Pulmonary artery endothelial cell (primary cell): ENCODE data around the gene ZSWIM5. TPM values are rescaled to one million over a fixed set of nuclear protein-coding genes. Genes with fewer than 3 reads are reported as not detected.
A peak's percentile ranks its signal among the peaks of the same experiment; 100 is the strongest.
"Not testable (repeated sequence)": the region's sequence is repeated elsewhere in the genome, so short reads cannot be mapped to it uniquely, and the experiment has no call there.

Experiments
- DNase-seq: peaks from one replicate; pipeline ENCODE4 v3.0.0-alpha.2; 2011; ENCODE audit warnings: low read depth, low spot score
- total RNA-seq: library from RNA; depleted of rRNA; stranded (reverse); fragments of >200 nt; gene quantifications from 2 replicates; pipeline ENCODE4 v1.2.3, GENCODE V29; 2014

The ZSWIM5 gene
- total RNA-seq, 1 donor from 2014 or later, result 0.46 TPM

DNA sequence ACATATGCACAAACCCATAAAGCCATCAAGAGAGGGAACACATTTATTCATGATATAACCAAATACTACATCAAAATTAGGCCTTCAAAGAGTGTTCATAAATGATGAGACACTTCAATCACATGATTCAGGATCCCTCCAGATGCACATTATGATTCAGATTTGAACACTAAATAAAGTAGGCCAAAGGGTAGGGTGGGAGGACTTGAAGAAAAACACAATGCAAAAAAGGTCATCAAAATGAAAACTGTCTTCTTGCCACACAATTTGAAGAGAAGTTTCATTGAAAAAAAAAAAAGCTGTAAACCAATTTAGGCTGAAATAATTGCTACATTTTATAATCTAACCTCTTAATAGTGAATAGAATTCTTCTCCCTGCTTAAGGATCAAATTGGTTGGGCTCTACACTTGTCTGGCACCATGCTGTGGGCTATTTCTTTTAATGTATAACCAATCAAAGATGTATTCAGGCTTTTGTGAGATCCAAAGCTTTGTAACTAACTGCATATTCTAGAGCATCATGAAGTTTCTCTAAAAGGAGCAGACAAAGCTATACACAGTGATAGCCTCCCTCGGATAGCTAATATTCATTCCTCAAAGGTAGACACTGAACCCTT lies 58.1 kb downstream of the ZSWIM5 start:
- DNase-seq, result no peak

DNA sequence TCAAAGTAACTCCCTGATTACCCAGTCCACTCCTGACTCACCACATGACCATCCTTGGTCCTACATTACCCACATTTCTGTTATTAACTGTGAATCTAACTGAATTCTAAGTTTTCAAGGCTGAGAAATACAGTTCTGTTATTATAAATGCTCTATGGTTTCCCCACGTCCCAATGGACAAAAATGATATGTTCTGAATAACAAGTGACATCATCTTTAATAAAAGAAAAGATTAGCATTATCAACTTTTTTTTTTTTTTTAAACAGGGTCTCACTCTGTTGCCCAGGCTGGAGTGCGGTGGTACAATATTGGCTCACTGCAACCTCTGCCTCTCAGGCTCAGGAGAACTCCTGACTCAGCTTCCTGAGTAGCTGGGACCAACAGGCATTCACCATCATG lies 59.6 kb downstream of the ZSWIM5 start:
- no peak for DNase-seq

DNA sequence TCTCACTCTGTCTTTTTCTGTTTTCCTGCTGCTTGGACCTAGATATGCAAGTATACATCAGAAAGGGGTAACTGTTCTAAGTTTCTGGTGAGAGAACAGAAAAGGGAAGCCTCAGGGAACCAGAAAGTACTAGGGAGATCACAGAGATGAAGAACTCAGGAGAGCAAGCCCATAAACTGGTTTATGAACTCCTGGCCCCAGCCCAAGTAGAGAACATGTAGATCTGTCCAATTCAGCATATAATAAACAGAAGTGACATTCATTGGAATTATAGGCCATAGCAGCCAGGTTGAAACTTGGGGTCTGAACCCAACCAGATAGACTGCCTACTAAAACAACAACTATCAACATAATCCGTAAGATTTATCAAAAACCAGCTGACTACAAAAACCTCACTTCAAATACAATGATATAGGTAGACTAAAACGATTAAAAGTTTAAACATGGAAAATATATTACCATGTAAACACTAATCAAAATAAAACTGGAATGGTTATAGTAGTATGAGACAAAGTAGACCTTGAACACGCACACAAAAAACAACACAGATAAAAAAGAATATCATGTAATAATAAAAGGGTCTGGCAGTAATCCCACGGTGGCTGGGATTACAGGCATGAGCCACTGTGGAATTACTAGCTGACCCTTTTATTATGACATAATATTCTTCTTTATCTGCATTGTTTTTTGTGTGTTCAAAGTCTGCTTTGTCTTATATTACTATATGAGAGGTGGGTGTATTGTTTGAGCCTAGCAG lies 65.0 kb downstream of the ZSWIM5 start:
- DNase-seq, result no peak

DNA sequence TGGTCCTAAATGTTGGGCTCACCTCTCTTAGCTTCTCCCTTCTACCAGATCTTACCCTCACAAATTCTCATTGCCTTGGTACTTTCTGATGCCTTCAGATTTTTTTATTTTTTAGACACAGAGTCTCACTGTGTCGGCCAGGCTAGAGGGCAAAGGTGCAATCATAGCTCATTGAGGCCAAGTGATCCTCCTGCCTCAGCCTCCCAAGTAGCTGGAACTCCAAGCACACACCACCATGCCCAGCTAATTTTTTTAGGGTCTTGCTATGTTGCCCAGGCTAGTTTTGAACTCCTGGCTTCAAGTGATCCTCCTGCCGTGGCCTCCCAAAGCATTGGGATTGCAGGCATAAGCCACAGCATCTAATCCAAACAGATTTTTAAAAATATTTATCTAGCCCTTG lies 69.4 kb downstream of the ZSWIM5 start:
- DNase-seq, result no peak

DNA sequence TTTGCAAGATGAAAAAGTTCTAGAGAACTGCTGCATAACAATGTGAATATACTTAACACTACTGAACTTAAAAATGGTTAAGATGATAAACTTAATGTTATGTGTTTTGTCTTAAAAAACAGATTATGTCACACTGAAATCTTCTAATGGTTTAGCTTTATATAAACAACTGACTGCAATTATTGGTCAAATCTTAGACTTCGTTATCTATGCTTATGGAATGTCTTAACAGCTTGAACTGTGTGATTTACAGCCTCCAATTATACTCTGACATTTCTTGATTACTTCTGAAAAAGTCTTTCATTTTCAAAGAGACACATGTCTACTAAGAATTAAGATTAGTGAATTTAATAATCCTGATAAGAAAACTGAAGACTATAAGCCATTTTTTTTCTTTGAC lies 71.1 kb downstream of the ZSWIM5 start:
- no peak for DNase-seq

DNA sequence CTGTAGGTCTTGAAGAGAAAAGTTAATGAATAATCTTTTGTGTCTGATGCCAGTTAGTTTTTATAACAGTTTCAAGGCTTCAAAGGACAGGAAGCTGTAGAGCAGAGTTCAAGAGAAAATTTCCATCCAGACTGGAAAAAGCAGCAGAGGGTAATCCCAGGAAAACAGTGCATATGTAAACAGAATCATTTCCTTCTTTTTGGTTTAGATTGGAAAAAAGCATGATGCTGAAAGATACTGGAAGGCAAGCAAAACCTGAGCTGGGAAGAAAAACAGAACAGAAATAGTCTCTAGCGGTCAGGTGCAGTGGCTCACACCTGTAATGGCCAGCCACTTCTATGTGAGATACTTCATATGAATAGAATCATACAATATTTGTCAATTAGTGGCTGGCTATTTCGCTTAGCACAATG lies 71.9 kb downstream of the ZSWIM5 start:
- peak; percentile 55 for DNase-seq

DNA sequence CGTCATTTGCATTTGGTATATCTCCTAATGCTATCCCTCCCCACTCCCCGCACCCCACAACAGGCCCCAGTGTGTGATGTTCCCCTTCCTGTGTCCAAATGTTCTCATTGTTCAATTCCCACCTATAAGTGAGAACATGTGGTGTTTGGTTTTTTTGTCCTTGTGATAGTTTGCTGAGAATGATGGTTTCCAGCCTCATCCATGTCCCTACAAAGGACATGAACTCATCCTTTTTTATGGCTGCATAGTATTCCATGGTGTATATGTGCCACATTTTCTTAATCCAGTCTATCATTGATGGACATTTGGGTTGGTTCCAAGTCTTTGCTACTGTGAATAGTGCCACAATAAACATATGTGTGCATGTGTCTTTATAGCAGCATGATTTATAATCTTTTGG lies 73.7 kb downstream of the ZSWIM5 start:
- not testable (repeated sequence) for DNase-seq

DNA sequence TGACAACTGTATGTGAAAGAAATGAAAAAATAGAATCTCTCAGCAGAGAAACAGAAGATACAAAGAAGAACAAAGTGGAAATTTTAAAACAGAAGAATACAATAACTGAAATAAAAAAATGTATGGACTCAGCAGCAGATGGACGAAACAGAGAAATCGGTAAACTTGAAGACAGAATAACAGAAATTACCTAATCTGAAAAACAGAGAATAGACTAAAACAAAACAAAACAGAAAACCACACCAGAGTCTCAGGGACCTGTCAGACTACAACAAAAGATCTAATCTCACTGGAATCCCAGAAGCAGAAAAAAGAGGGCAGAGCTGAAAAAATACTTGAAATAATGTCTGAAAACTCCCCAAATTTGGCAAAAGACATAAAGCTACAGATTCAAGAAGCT lies 83.0 kb downstream of the ZSWIM5 start:
- no peak for DNase-seq

DNA sequence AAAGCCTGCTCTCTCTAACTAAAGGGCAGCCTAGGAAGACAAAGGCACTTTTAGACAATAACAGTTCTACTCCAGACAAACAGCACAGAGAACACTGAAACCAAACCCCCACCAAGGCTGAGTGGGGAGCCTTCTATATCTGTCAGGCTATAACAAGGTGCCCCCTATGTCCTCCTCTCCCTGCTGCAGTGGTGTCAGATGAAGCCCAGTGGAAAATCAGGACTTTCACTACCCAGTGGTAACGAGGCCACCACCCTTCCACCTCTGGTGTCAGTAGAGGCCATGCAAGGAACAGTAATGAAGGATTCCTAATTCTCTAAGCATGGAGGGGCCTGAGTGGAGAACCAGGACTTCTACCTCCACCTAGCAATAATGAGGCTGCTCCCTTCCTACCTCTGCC lies 83.7 kb downstream of the ZSWIM5 start:
- no peak for DNase-seq

DNA sequence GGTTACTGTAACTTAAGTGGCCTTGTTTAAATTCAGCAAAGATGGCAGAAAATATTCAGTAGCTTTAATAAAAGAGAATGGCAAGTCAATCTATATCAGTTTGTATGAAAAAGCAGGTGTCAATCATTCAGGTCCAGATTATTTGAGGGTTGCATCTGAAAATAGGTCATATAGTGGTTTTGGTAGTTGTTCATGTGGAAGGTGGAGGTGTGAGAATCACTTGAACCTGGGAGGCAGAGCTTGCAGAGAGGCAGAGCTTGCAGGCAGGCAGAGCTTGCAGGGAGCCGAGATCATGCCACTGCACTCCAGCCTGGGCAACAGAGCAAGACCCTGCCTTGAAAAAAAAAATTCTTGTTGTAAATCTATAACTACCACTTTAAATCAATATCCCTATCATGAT lies 88.6 kb downstream of the ZSWIM5 start:
- DNase-seq, result no peak

DNA sequence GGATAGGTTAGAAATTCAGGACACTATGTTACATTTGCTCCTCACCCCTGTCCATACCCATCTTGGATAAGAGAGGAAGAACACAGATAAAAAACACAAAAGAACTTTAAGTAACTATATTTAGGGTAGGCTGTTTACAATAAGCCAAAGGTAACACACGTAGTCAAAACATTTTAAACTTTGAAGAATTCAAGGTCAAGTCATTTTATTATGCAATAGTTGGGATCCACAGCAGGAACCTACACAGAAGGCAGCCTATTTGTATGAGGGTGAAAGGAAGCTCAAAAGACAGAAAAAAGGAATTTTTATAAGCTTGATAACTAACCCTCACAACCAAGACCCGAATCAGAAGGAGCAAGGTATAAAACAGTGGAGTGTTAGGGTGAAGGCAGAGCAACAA lies 89.6 kb downstream of the ZSWIM5 start:
- no peak for DNase-seq

DNA sequence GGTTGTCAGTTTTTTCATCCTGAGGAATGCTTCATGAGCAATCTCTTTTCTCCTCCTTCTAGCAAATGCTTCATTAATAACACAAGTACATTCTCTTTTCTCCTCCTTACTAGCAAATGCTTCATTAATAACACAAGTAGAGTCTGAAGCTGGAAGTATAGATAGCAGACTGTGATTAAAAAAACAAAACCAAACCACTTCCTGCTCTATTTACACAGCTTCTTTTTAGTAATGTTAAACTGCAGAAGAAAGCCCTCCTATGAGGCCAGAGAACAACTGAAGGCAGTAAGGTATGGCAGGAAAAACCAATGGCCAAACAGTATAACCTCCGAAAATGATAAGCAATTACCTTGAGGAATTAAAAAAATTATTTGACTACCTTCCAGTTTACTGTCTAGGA lies 90.1 kb downstream of the ZSWIM5 start:
- no peak for DNase-seq

DNA sequence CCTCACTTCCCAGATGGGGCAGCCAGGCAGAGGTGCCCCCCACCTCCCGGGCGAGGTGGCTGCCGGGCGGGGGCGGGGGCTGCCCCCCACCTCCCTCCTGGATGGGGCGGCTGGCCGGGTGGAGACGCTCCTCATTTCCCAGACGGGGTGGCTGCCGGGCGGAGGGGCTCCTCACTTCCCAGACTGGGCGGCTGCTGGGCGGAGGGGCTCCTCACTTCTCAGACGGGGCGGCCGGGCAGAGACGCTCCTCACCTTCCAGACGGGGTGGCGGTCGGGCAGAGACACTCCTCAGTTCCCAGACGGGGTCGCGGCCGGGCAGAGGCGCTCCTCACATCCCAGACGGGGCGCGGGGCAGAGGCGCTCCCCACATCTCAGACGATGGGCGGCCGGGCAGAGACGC lies 91.2 kb downstream of the ZSWIM5 start:
- DNase-seq, result not testable (repeated sequence)

DNA sequence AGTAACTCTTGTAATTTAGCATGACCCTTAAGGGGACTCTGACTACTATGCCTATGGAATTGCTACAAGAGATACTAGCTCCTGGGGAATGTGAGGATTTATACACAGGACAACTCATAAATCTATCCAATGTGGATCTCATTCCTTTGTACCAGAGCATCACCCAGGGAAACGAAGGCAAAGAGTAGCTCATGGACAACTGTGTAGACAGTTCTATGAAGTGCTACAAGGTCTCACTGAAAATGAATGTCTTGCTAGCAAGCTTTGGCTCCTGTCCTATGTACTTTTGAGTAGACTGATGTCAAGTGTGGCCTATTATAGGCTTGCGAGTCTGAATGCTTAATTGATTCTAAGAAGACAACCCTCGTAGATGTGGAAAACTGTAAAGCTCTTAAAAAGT lies 93.7 kb downstream of the ZSWIM5 start:
- DNase-seq, result no peak

DNA sequence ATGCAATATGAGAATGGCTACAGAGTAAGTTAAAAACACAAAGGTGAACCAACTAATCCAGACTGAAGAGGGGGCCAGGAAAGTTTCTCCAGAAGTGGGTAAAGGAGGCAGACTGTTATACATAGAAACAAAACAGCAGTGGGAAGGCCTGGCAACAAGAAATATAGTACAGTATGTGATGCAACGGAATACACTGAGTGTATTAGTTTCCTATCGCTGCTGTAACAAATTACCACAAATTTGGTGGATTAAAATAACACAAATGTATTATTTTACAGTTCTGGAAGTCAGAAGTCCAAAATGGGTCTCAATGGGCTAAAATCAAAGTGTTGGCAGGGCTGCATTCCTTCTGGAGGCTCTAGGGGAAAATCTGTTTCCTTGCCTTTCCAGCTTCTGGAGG lies 95.2 kb downstream of the ZSWIM5 start:
- DNase-seq, result no peak

DNA sequence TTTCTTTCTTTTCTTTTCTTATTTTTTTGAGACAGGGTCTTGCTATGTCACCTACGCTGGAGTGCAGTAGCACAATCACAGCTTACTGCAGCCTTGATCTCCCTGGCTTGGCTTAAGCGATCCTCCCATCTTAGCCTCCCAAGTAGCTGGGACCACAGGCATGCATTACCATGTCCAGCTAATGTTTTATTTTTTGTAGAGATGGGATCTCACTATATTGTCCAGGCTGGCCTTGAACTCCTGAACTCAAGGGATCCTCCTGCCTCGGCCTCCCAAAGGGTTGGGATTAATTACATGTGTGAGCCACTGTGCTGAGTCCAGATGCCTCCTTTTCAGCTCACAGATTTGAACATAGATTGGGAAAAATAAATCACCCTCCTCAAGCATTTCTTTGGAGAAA lies 98.6 kb downstream of the ZSWIM5 start:
- DNase-seq, result no peak

DNA sequence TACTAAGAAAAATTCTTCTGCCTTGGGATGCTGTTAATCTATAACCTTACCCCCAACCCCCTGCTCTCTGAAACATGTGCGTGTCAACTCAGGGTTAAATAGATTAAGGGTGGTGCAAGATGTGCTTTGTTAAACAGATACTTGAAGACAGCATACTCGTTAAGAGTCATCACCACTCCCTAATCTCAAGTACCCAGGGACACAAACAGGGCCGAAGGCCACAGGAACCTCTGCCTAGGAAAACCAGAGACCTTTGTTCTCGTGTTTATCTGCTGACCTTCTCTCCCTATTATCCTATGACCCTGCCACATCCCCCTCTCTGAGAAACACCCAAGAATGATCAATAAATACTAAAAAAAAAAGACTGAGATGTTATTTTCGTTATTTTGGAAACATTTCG lies 99.5 kb downstream of the ZSWIM5 start:
- not testable (repeated sequence) for DNase-seq

DNA sequence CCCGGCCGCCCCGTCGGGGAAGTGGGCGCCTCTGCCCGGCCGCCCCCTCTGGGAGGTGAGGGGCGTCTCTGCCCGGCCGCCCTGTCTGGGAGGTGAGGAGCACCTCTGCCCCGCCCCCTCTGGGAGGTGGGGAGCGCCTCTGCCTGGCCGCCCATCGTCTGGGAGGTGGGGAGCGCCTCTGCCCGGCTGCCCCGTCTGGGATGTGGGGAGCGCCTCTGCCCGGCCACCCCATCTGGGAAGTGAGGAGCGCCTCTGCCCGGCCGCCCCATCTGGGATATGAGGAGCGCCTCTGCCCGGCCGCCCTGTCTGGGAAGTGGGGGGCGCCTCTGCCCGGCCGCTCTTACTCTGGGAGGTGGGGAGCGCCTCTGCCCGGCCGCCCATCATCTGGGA lies 100.3 kb downstream of the ZSWIM5 start:
- not testable (repeated sequence) for DNase-seq

DNA sequence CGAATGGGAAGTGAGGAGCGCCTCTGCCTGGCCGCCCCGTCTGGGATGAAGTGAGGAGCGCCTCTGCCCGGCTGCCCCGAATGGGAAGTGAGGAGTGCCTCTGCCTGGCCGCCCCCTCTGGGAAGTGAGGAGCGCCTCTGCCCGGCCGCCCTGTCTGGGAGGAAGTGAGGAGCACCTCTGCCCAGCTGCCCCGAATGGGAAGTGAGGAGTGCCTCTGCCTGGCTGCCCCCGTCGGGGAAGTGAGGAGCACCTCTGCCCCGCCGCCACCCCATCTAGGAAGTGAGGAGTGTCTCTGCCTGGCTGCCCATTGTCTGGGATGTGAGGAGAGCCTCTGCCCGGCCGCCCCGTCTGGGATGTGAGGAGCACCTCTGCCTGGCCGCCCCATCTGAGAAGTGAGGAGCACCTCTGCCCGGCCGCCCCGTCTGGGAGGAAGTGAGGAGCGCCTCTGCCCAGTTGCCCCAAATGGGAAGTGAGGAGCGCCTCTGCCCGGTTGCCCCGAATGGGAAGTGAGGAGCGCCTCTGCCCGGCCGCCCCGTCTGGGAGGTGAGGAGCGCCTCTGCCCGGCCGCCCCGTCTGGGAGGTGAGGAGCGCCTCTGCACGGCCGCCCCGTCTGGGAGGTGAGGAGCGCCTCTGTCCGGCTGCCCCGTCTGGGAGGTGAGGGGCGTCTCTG lies 100.8 kb downstream of the ZSWIM5 start:
- DNase-seq, result not testable (repeated sequence)

DNA sequence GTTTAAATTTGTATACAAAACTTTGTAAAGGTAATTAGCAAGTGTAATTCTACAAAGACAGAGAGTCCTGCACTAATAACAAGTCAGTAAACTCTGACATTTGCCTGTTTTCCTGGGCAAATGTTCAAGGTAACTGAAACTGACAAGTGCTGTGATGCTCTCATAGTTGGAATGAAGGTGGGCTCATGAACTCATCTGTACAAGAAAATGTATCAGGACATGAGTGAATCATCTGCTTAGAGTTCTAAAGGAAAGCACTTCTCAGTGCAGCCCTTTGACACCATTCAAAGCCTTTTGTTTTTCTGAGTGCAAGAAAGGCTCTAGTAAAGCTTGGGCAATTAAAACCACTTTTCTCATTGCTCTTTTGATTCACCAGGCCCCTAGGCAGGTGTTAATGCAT lies 102.9 kb downstream of the ZSWIM5 start:
- DNase-seq, result no peak

DNA sequence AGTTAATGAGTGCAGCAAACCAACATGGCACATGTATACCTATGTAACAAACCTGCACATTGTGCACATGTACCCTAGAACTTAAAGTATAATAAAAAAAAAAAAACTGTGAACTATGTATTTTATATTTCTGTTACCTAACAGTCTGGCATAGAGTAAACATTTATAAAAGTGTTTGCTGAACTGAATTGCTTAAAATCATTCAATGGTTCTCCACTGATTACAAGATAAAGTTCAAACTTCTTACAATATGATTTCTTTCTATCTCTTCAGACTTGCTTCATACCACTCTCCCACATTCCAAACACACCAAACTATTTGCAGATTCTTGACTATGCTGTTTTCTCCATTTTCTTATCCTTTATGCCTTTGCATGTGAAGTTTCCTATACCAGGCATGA lies 104.5 kb downstream of the ZSWIM5 start:
- no peak for DNase-seq

DNA sequence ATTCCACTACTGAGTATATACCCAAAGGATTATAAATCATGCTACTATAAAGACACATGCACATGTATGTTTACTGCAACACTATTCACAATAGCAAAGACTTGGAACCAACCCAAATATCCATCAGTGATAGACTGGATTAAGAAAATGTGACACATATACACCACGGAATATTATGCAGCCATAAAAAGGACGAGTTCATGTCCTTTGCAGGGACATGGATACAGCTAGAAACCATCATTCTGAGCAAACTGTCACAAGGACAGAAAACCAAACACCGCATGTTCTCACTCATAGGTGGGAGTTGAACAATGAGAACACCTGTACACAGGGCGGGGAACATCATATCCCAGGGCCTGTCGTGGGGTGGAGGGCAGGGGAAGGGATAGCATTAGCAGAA lies 104.9 kb downstream of the ZSWIM5 start:
- DNase-seq, result not testable (repeated sequence)

DNA sequence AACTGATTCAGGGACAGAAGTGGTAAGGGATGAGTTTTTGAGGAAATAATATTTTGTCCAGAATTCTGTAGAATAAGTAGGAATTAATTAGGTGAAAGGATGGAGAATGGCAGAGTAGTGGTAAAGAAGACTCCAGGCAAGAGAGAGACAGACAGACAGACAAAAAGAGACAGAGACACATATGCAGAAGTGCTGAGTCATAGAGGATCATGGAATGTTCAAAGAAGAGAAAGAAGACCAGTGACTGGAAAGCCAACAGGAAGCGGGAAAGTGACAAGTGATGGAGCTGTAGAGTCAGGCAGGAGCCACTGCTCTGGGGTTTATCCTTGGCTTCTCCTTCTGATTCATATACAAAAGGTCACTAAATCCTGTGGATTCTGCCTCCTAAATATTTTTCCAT lies 108.5 kb downstream of the ZSWIM5 start:
- DNase-seq, result no peak
